Uterus (tissue), 4 donors: ENCODE data around the gene ASAP2. TPM values are rescaled to one million over a fixed set of nuclear protein-coding genes. Genes with fewer than 3 reads are reported as not detected.

Experiments
- DNase-seq, 2 donors: peaks; one replicate each; pipeline ENCODE4 v3.0.0-alpha.2; 2019 to 2020
- H3K27ac ChIP-seq, 2 donors: fragments of 200-600 bp; sonication (generic); 1 replicate in 1 of 2; 2 replicates in 1 of 2; pipeline ENCODE4 v1.5.1; 2016 to 2018
- H3K27me3 ChIP-seq, 2 donors: fragments of 200-600 bp; sonication (generic); one replicate each; pipeline ENCODE4 v1.5.1; 2018 to 2019; ENCODE audit warnings: control low read depth in 1 of 2
- H3K36me3 ChIP-seq, 2 donors: fragments of 200-600 bp; sonication (generic); one replicate each; pipeline ENCODE4 v1.5.1; 2019; ENCODE audit warnings: control low read depth in 1 of 2
- H3K4me1 ChIP-seq, 2 donors: fragments of 200-600 bp; sonication (generic); one replicate each; pipeline ENCODE4 v1.5.1; 2018 to 2019; ENCODE audit warnings: control low read depth in 1 of 2
- H3K4me3 ChIP-seq, 2 donors: fragments of 200-600 bp; sonication (generic); 1 replicate in 1 of 2; 2 replicates in 1 of 2; pipeline ENCODE4 v1.5.1; 2018 to 2019; ENCODE audit warnings: mild to moderate bottlenecking in 1 of 2
- H3K9me3 ChIP-seq, 2 donors: fragments of 200-600 bp; sonication (generic); one replicate each; pipeline ENCODE4 v1.5.1; 2019; ENCODE audit warnings: control low read depth in 1 of 2
- POLR2A ChIP-seq, 2 donors: fragments of 450-650 bp; IDR thresholded peaks; one replicate each; pipeline ENCODE4 v1.6.1; 2016; ENCODE audit warnings: antibody characterized with exemption in 2 of 2, mild to moderate bottlenecking in 1 of 2, moderate library complexity in 1 of 2
- intact Hi-C: fragments of 100-400 bp; cut with DNase I; formaldehyde crosslinking; loops from one replicate; pipeline ENCODE4 v1.15.1; 2023; ENCODE audit warnings: low total_unique reads
- total RNA-seq, 4 donors: library from RNA; depleted of rRNA in 3 of 4; stranded (reverse); fragments of >200 nt in 3 of 4; gene quantifications; one replicate each; pipeline versions ENCODE4 v1.1.0 to v1.2.4, GENCODE V29; 2014 to 2023
- TF ChIP-seq, protein P1 (sequence below), 4 experiments: fragments of 200-600 bp in 2 of 4; fragments of 450-650 bp in 2 of 4; sonication (generic) in 2 of 4; IDR thresholded peaks; one replicate each; pipeline ENCODE4 v1.5.1; 2016 to 2019; ENCODE audit warnings: antibody characterized with exemption in 4 of 4, mild to moderate bottlenecking in 2 of 4, moderate library complexity in 1 of 4
- donor health status: DM: yes; HTN: yes; CAD: no.

Gene ASAP2
- total RNA-seq, 4 donors from 2014 or later, result 24.3 to 55.5 (median 31.3) TPM

DNA sequence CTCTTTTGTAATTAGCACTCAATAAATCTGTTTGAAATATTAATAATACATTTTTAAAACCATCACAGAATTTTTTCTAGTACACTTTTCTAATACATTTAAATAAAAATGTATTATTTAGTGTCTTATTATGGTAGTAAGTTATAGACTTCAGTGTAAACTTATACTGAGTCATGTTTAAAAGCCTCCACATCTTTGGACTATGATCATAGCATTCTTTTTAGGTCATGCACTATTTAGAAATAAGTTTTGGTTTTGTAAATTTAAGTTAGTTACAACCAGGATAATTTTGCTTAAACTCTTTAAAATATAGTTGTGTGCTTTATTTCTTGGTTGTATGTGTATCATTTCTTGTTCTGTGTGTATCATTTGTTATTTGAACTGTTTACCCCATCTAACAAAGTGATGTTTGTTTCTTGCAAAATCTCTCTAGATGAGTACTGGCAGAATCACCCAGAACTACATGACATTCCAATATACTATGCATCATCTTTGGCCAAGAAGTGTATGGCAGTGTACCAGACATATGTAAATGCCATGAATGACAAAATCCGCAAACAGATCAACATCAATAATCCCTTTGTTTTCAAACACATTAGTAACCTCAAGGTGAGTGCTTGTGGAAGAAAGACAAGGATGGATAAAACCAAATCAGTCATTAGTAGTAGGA is 233.6 kb downstream of the ASAP2 start:
- Histone ChIP-seq H3K4me3 (no peak overlapping the region), H3K36me3 (no peaks in the 10 kb centered on the region), H3K27me3 (no peaks in the 10 kb centered on the region), H3K27ac (no peak overlapping the region), H3K4me1 (no peaks in the 10 kb centered on the region), H3K9me3 (no peaks in the 10 kb centered on the region)
- DNase-seq, result no peak
- intact Hi-C loops, result no loop called here
- TF ChIP-seq, protein P1, sequence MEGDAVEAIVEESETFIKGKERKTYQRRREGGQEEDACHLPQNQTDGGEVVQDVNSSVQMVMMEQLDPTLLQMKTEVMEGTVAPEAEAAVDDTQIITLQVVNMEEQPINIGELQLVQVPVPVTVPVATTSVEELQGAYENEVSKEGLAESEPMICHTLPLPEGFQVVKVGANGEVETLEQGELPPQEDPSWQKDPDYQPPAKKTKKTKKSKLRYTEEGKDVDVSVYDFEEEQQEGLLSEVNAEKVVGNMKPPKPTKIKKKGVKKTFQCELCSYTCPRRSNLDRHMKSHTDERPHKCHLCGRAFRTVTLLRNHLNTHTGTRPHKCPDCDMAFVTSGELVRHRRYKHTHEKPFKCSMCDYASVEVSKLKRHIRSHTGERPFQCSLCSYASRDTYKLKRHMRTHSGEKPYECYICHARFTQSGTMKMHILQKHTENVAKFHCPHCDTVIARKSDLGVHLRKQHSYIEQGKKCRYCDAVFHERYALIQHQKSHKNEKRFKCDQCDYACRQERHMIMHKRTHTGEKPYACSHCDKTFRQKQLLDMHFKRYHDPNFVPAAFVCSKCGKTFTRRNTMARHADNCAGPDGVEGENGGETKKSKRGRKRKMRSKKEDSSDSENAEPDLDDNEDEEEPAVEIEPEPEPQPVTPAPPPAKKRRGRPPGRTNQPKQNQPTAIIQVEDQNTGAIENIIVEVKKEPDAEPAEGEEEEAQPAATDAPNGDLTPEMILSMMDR (IDR thresholded peaks at IDR 0.05), result no peak
- TF ChIP-seq POLR2A (IDR thresholded peaks at IDR 0.05), result no peak

DNA sequence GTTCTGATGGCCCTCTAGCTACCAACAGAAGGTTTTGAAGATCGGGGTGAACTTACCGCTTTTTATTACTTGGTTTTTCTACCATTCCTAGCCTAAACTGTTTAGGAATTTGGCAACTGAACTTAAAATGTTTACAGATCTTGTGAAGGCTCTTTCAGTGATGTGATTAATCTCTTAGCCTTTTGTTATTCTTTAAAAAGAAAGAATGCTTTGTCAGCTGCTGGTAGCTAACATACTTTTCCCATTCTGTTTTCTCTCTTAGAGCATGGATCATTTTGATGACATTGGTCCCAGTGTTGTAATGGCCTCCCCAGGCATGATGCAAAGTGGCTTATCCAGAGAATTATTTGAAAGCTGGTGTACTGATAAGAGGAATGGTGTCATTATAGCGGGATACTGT is 234.9 kb downstream of the ASAP2 start:
- H3K4me3 ChIP-seq, result no peak overlapping the region
- no peak for DNase-seq
- no peak overlapping the region for H3K27ac ChIP-seq
- no peaks in the 10 kb centered on the region for H3K9me3 ChIP-seq
- no peaks in the 10 kb centered on the region for H3K36me3 ChIP-seq
- H3K4me1 ChIP-seq, result no peaks in the 10 kb centered on the region
- no peak for TF ChIP-seq POLR2A (IDR thresholded peaks at IDR 0.05)
- TF ChIP-seq, protein P1 (IDR thresholded peaks at IDR 0.05), result no peak
- intact Hi-C loops, result no loop called here
- H3K27me3 ChIP-seq, result no peaks in the 10 kb centered on the region

DNA sequence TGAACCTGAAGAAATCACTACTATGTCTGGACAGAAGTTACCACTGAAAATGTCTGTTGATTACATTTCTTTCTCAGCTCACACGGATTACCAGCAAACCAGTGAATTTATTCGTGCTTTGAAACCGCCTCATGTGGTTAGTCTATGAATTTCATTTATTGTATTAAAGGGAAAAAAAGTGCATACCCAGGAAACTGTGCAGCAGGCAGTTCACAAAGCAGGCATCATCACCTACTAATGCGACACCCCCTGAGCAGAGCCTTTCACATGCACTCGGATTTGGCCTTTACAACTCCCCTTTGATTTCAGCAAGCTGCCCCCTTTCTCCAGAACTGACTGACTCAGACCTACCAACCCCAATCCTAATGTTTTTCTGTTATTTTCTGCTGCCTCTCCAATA is 236.9 kb downstream of the ASAP2 start:
- H3K4me1 ChIP-seq, result no peaks in the 10 kb centered on the region
- no peak for DNase-seq
- H3K4me3 ChIP-seq, result no peak overlapping the region
- TF ChIP-seq, protein P1 (IDR thresholded peaks at IDR 0.05), result no peak
- TF ChIP-seq POLR2A (IDR thresholded peaks at IDR 0.05), result no peak
- no peak overlapping the region for H3K27ac ChIP-seq
- no peaks in the 10 kb centered on the region for H3K9me3 ChIP-seq
- no peaks in the 10 kb centered on the region for H3K27me3 ChIP-seq
- H3K36me3 ChIP-seq, result no peaks in the 10 kb centered on the region
- intact Hi-C loops, result no loop called here

DNA sequence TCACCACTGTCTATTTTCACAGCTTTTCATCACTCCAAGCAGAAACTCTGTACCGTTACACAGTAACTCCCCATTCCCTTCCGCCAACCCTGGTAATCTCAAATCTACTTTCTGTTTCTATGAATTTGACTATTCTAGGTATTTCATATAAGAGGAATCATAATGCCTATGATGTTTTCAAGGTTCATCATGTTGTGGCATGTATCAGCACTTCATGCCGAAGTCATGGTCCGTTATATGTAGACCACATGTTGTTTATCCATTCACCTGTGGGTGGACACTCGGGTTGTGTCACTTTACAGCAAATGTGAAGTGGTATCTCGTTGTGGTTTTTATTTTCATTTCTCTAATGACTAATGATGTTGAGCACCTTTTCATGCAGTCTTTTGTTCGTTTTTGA is 238.5 kb downstream of the ASAP2 start:
- no peak for TF ChIP-seq POLR2A (IDR thresholded peaks at IDR 0.05)
- TF ChIP-seq, protein P1 (IDR thresholded peaks at IDR 0.05), result no peak
- Histone ChIP-seq H3K27ac (no peak overlapping the region), H3K36me3 (no peaks in the 10 kb centered on the region), H3K27me3 (no peaks in the 10 kb centered on the region), H3K4me3 (no peak overlapping the region), H3K4me1 (no peaks in the 10 kb centered on the region), H3K9me3 (no peaks in the 10 kb centered on the region)
- no peak for DNase-seq
- intact Hi-C loops, result no loop called here

DNA sequence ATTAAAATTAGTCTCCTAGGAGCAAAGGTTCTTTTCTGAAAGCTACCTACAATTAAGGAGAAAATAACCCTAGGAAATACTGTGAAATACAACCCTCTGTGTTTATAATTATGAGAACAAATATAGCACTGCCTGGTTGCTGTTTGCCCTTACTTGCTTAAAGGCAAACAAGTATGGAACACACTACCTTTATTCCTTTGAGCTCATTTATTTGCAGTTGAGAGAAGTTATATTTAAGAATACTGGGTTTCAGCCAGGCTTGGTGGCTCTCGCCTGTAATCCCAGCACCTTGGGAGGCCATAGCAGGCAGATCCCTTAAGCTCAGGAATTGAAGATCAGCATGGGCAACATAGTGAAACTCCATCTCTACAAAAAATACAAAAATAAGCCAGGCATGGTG is 244.6 kb downstream of the ASAP2 start:
- H3K9me3 ChIP-seq, result no peaks in the 10 kb centered on the region
- H3K27ac ChIP-seq, result no peak overlapping the region
- H3K27me3 ChIP-seq, result no peaks in the 10 kb centered on the region
- H3K4me3 ChIP-seq, result no peak overlapping the region
- intact Hi-C loops, result no loop called here
- no peak for DNase-seq
- H3K4me1 ChIP-seq, result no peaks in the 10 kb centered on the region
- H3K36me3 ChIP-seq, result no peaks in the 10 kb centered on the region
- TF ChIP-seq POLR2A (IDR thresholded peaks at IDR 0.05), result no peak
- TF ChIP-seq, protein P1 (IDR thresholded peaks at IDR 0.05), result no peak

Other genes with a start within 250 kb of the ASAP2 start
- 10 to 100 TPM; 20.0 to 83.0 (median 30.3) TPM for gene MBOAT2, start 203.1 kb upstream of the ASAP2 start, total RNA-seq
- gene ITGB1BP1, start 216.7 kb downstream of the ASAP2 start, total RNA-seq, result 100 to 1,000 TPM in 1 of 4 donors, 10 to 100 TPM in 3; 32.0 to 106 (median 45.1) TPM
- gene CPSF3, start 216.8 kb downstream of the ASAP2 start, total RNA-seq, result 10 to 100 TPM in 3 of 4 donors, 1 to 10 TPM in 1; 7.2 to 45.2 (median 30.3) TPM